ENCODE measurements around the gene EML6. TPM values are rescaled to one million over a fixed set of nuclear protein-coding genes. Genes with fewer than 3 reads are reported as not detected.

Gene EML6
- total and polyA plus RNA-seq, 2 of the 13 experiments (the other 11 are each of a cell fraction or from before 2014, with no cell fraction given): 17.2 to 32.4 TPM

GRCh38 chr2:54824567-54824966 lies 101.1 kb downstream of the EML6 start:
- H2AFZ ChIP-seq (ENCODE audit: low read length): no peak overlapping the region
- H3K79me2 ChIP-seq (ENCODE audit: insufficient read depth, low read length): no peaks in the 10 kb centered on the region
- ChIA-PET CTCF (ENCODE audit: low intra/inter-chr PET ratio, low total read pairs) (no interaction called here), POLR2A (no interaction called here)
- ATAC-seq: no peak
- H3K27me3 ChIP-seq (ENCODE audit: control insufficient read depth in 1 of 2, insufficient read depth in 2 of 2, low read length in 2 of 2): no peaks in the 10 kb centered on the region
- no peak for DNase-seq (ENCODE audit: low spot score)
- no TSS peak for BruUV-seq (replicated peaks)
- H3K4me1 ChIP-seq (ENCODE audit: insufficient read depth, low read length): peaks cover 8% of the 10 kb centered on the region; the same call in 1 of the 2 replicates
- H3K9me3 ChIP-seq (ENCODE audit: low read length): no peaks in the 10 kb centered on the region
- no peak overlapping the region for H3K27ac ChIP-seq (ENCODE audit: extremely low read length, insufficient read depth, low read length)
- no peaks in the 10 kb centered on the region for H3K36me3 ChIP-seq (replicated peaks in 1 of 2; ENCODE audit: control insufficient read depth in 1 of 2, insufficient read depth in 2 of 2, low read length in 2 of 2)
- in situ Hi-C loops (cut with HindIII; ENCODE audit: extremely low pct_ligation_motif_present, low pct_unique_long_range_greater_than_20kb) (no loop called here), intact Hi-C loops (cut with micrococcal nuclease; ENCODE audit: unreplicated experiment) (no loop called here)
- no peak for FAIRE-seq
- no peak overlapping the region for H3K9ac ChIP-seq (ENCODE audit: insufficient read depth, low read depth, low read length)
- no peak overlapping the region for H3K4me3 ChIP-seq (replicated peaks in 1 of 3; ENCODE audit: insufficient read depth in 1 of 3, low read depth in 2 of 3, low read length in 3 of 3)
- H4K20me1 ChIP-seq (ENCODE audit: insufficient read depth, low read length): no peaks in the 10 kb centered on the region
- H3K4me2 ChIP-seq (ENCODE audit: low read depth, low read length): no peak overlapping the region
- no peak for TF ChIP-seq ARID5B (CRISPR knock-in tag; IDR thresholded peaks at IDR 0.05)
- no peak for TF ChIP-seq ZNF747 (CRISPR knock-in tag; IDR thresholded peaks at IDR 0.05; ENCODE audit: borderline replicate concordance)
- TF ChIP-seq ZBTB38 (CRISPR knock-in tag; IDR thresholded peaks at IDR 0.05): no peak
- TF ChIP-seq UBTF (CRISPR knock-in tag; IDR thresholded peaks at IDR 0.05): no peak
- no peak for TF ChIP-seq ZNF367 (CRISPR knock-in tag; IDR thresholded peaks at IDR 0.05; ENCODE audit: borderline replicate concordance)
- no peak for TF ChIP-seq NR0B2 (CRISPR knock-in tag; IDR thresholded peaks at IDR 0.05)
- no peak for TF ChIP-seq MXD1 (CRISPR knock-in tag; IDR thresholded peaks at IDR 0.05)
- no peak for TF ChIP-seq ZNF780A (CRISPR knock-in tag; IDR thresholded peaks at IDR 0.05)
- TF ChIP-seq BRCA1 (CRISPR knock-in tag; IDR thresholded peaks at IDR 0.05): no peak
- no peak for TF ChIP-seq ARID3A (IDR thresholded peaks at IDR 0.05; ENCODE audit: low read depth, low read length)
- TF ChIP-seq ZNF501 (CRISPR knock-in tag; IDR thresholded peaks at IDR 0.05): no peak
- 96% methylated on average over 4 of the region's 4 CpGs for WGBS (ENCODE audit: low lambda C conversion rate)
